ENCODE data around the gene KDR. TPM values are rescaled to one million over a fixed set of nuclear protein-coding genes. Genes with fewer than 3 reads are reported as not detected.

KDR gene
- total RNA-seq, 1 experiment from 2014 or later: 0.09 TPM

GRCh38 chr4:55123791-55124190 lies 1.6 kb downstream of the KDR start:
- intact Hi-C loops (cut with micrococcal nuclease; ENCODE audit: unreplicated experiment): no loop called here
- H3K27me3 Mint-ChIP-seq (ENCODE audit: unreplicated experiment): no peaks in the 10 kb centered on the region
- H3K36me3 Mint-ChIP-seq (ENCODE audit: insufficient read depth, unreplicated experiment): no peaks in the 10 kb centered on the region
- H3K4me1 Mint-ChIP-seq (ENCODE audit: low read depth, unreplicated experiment): no peaks in the 10 kb centered on the region
- no peak overlapping the region for H3K27ac Mint-ChIP-seq (ENCODE audit: unreplicated experiment)
- H3K4me3 Mint-ChIP-seq (ENCODE audit: low read depth, unreplicated experiment): no peak overlapping the region
- H3K9me3 Mint-ChIP-seq (ENCODE audit: low read depth, unreplicated experiment): no peaks in the 10 kb centered on the region
- TF ChIP-seq CTCF (IDR thresholded peaks at IDR 0.05; ENCODE audit: unreplicated experiment): no peak
- no peak for DNase-seq
- CTCF ChIA-PET: interaction anchor here (0.7 kb wide), 1 partner anchor 843 kb away, joined by 3 read pairs; no protein-coding TSS in a partner anchor
- BruUV-seq (replicated peaks): no TSS peak

- Mint-ChIP-seq H3K27ac (ENCODE audit: unreplicated experiment) (no peak overlapping the region), H3K4me1 (ENCODE audit: low read depth, unreplicated experiment) (no peaks in the 10 kb centered on the region), H3K9me3 (ENCODE audit: low read depth, unreplicated experiment) (no peaks in the 10 kb centered on the region), H3K27me3 (ENCODE audit: unreplicated experiment) (no peaks in the 10 kb centered on the region), H3K36me3 (ENCODE audit: insufficient read depth, unreplicated experiment) (no peaks in the 10 kb centered on the region), H3K4me3 (ENCODE audit: low read depth, unreplicated experiment) (no peak overlapping the region)
- no peak for DNase-seq
- intact Hi-C loops (cut with micrococcal nuclease; ENCODE audit: unreplicated experiment): no loop called here
- CTCF ChIA-PET: no interaction called here
- no TSS peak for BruUV-seq (replicated peaks)
- TF ChIP-seq CTCF (IDR thresholded peaks at IDR 0.05; ENCODE audit: unreplicated experiment): no peak
Measured at GRCh38 chr4:55122235-55122634, 3.2 kb downstream of the KDR start.

GRCh38 chr4:55121246-55121645 lies 4.1 kb downstream of the KDR start:
- Mint-ChIP-seq H3K27ac (ENCODE audit: unreplicated experiment) (no peak overlapping the region), H3K36me3 (ENCODE audit: insufficient read depth, unreplicated experiment) (no peaks in the 10 kb centered on the region)

GRCh38 chr4:55118397-55118796 lies 7.0 kb downstream of the KDR start:
- no peak overlapping the region for H3K27ac Mint-ChIP-seq (ENCODE audit: unreplicated experiment)
- intact Hi-C loops (cut with micrococcal nuclease; ENCODE audit: unreplicated experiment): no loop called here
- no peak for TF ChIP-seq CTCF (IDR thresholded peaks at IDR 0.05; ENCODE audit: unreplicated experiment)
- H3K27me3 Mint-ChIP-seq (ENCODE audit: unreplicated experiment): no peaks in the 10 kb centered on the region
- H3K4me1 Mint-ChIP-seq (ENCODE audit: low read depth, unreplicated experiment): no peaks in the 10 kb centered on the region
- no peaks in the 10 kb centered on the region for H3K36me3 Mint-ChIP-seq (ENCODE audit: insufficient read depth, unreplicated experiment)
- CTCF ChIA-PET: no interaction called here
- H3K4me3 Mint-ChIP-seq (ENCODE audit: low read depth, unreplicated experiment): no peak overlapping the region
- BruUV-seq (replicated peaks): no TSS peak
- H3K9me3 Mint-ChIP-seq (ENCODE audit: low read depth, unreplicated experiment): no peaks in the 10 kb centered on the region
- DNase-seq: no peak

More at GRCh38 chr4:55121246-55121645, 4.1 kb downstream of the KDR start:
- Mint-ChIP-seq H3K4me1 (ENCODE audit: low read depth, unreplicated experiment) (no peaks in the 10 kb centered on the region), H3K27me3 (ENCODE audit: unreplicated experiment) (no peaks in the 10 kb centered on the region), H3K9me3 (ENCODE audit: low read depth, unreplicated experiment) (no peaks in the 10 kb centered on the region), H3K4me3 (ENCODE audit: low read depth, unreplicated experiment) (no peak overlapping the region)
- intact Hi-C loops (cut with micrococcal nuclease; ENCODE audit: unreplicated experiment): no loop called here
- no peak for DNase-seq
- no peak for TF ChIP-seq CTCF (IDR thresholded peaks at IDR 0.05; ENCODE audit: unreplicated experiment)
- no TSS peak for BruUV-seq (replicated peaks)
- CTCF ChIA-PET: no interaction called here
